WTC11 (cell line): ENCODE results near the gene ZNF534. TPM values are rescaled to one million over a fixed set of nuclear protein-coding genes. Genes with fewer than 3 reads are reported as not detected.

Source experiments
- total RNA-seq: library from RNA; stranded (reverse); gene quantifications from 3 replicates; pipeline ENCODE4 v1.2.3, GENCODE V29; 2021

The ZNF534 gene
- total RNA-seq, 1 experiment from 2014 or later, result 0.42 TPM

Other genes with a start within 250 kb of the ZNF534 start
- 505 to 507 TPM (median 506 TPM) in 3 replicates for gene PPP2R1A, start 239.1 kb upstream of the ZNF534 start, total RNA-seq
- gene ZNF766, start 159.6 kb upstream of the ZNF534 start, total RNA-seq, result 30.4 to 32.9 TPM (median 31.4 TPM) in 3 replicates
- 26.4 to 36.0 TPM (median 31.3 TPM) in 3 replicates for gene ZNF480, start 132.0 kb upstream of the ZNF534 start, total RNA-seq
- gene ZNF610, start 92.9 kb upstream of the ZNF534 start, total RNA-seq, result 4.4 to 8.5 TPM (median 6.6 TPM) in 3 replicates
- gene ZNF880, start 59.2 kb upstream of the ZNF534 start, total RNA-seq, result 29.0 to 34.0 TPM (median 29.1 TPM) in 3 replicates
- gene ZNF528, start 31.3 kb upstream of the ZNF534 start, total RNA-seq, result 20.8 to 21.1 TPM (median 20.8 TPM) in 3 replicates
- gene ZNF578, start 24.4 kb downstream of the ZNF534 start, total RNA-seq, result 21.1 to 26.6 TPM (median 21.9 TPM) in 3 replicates
- 47.1 to 59.2 TPM (median 49.2 TPM) in 3 replicates for gene ZNF808, start 98.5 kb downstream of the ZNF534 start, total RNA-seq
- gene ZNF701, start 141.1 kb downstream of the ZNF534 start, total RNA-seq, result 34.6 to 40.3 TPM (median 35.0 TPM) in 3 replicates
- 32.5 to 36.4 TPM (median 34.1 TPM) in 3 replicates for gene ZNF83, start 209.2 kb downstream of the ZNF534 start, total RNA-seq